GM18511 (cell line): ENCODE results near the gene EFCC1.
"Not testable (repeated sequence)": the region's sequence is repeated elsewhere in the genome, so short reads cannot be mapped to it uniquely, and the experiment has no call there.

Source experiments
- ATAC-seq: cut with Tn5 transposase; IDR thresholded peaks from one replicate; pipeline ENCODE4 v1.9.1; 2021; ENCODE audit warnings: mild to moderate bottlenecking, moderate library complexity; ENCODE audit not compliant: unreplicated experiment

EFCC1 gene

GRCh38 chr3:129068291-129068886 is 67.3 kb downstream of the EFCC1 start:
- ATAC-seq: no peak

DNA sequence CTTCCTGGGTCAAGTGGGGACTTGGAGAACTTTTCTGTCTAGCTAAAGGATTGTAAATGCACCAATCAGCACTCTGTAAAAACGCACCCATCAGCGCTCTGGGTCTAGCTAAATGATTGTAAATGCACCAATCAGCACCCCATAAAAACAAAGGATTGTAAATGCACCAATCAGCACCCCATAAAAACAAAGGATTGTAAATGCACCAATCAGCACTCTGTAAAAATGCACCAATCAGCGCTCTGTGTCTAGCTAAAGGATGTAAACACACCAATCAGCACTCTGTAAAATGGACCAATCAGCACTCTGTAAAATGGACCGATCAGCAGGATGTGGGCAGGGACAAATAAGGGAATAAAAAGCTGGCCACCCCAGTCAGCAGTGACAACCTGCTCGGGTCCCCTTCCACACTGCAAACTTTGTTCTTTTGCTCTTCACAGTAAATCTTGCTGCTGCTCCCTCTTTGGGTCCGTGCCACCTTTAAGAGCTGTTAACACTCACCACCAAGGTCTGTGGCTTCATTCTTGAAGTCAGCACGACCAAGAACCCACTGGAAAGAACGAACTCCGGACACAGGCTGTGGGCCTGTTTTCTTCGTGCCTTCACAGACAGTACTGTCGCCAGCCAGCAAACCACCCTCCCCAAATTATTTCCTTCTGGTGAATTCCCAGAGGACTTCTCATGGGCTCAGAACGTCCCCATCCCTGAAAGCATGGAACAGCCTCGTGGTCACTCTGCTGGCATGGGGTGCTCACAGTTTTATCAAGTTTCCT is 68.4 kb downstream of the EFCC1 start:
- ATAC-seq: not testable (repeated sequence)

DNA sequence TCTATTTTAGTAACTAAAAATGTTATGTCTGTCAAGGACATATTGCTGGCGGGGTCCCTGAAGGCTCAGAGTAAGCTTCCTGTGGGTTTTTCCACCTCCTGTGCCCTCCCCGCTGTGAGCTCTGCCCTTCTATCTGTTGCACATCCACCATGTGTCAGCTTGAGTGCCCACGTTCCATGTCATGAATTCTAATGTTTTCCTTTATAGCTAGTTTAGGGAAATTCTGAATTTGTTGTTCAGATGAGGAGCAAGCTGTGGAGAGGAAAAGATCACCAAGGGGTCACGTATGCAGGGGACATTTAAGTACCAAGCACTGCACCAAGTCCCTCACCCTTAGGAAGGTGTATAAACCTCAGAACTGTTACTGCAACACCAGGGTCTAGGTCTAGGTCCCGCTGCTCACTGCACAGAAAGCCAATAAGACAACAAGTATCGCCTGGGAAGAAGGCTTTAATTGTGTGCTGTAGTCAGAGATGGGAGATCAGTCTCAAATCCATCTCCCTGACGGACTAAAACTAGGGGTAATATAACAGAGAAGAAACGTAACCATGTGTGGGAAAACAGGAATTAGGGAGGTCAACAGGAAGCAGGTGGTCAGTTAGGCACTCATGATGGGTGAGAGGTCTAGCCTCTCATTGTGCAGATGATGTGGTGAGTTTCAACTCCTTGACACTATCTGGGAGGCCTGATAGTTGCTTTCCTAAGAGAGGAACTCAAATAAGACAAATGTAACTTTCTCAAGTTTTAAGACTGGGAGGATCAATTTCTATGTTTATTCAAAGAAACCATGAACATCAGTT is 69.2 kb downstream of the EFCC1 start:
- no peak for ATAC-seq

GRCh38 chr3:129077222-129077621 is 76.1 kb downstream of the EFCC1 start:
- ATAC-seq: no peak

DNA sequence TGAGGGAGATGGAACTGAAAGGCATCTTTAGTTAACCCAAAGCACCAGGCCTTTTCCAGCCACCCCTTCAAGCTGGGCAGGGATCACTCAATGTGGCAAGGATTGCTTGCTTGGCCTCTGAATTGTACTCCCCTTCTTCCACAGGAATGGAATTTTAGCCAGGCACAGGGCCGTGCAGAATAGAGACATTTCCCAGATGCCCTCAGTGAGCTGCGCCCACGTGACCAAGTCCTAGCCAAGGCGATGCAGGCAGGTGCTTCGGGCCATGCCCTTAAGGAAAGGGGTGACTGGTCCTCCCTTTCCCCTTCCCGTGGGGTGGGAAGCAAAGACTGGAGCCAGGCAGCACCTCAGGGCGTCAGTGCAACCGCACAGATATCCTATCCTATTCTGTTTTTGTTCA is 77.4 kb downstream of the EFCC1 start:
- ATAC-seq: no peak

DNA sequence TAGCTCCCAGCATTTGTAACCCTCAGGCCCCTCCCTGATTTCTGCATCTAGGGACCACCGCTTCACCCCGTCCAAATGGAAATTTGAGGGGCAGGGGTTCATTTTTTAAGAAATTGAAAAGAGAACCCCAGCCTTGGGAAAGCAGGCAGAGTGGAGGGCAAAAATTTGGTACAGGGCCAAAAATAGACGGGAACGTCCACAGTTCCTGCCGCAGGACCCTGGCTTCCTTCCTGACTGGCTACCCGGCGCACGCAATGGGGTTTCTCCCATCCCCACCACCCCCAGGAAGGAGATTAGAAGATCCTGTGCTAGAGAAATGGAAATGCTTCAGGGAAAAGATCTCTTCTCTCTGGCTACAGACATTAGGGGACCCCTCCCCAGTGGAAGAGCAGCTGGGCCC is 80.4 kb downstream of the EFCC1 start:
- no peak for ATAC-seq

DNA sequence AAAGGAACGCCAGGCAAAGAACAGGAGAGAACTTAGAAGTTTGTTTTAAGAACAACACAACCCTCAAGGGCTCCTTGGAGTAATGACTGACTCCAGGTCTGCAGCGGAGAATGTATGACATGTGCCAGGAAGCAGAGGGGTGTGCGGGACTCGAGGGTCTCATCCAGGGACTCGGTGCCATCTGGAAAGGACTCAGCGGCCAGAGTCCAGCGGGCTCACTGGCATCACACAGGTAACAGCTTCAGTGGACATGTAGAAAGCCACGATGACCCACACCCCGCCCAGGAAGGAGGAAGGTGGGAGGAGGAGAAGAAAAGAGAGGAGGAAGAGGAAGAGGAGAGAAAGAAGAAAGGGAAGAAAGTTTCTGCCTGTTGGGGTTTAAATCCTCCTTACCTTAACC is 80.9 kb downstream of the EFCC1 start:
- ATAC-seq: no peak

GRCh38 chr3:129084501-129084900 is 83.4 kb downstream of the EFCC1 start:
- ATAC-seq: no peak

DNA sequence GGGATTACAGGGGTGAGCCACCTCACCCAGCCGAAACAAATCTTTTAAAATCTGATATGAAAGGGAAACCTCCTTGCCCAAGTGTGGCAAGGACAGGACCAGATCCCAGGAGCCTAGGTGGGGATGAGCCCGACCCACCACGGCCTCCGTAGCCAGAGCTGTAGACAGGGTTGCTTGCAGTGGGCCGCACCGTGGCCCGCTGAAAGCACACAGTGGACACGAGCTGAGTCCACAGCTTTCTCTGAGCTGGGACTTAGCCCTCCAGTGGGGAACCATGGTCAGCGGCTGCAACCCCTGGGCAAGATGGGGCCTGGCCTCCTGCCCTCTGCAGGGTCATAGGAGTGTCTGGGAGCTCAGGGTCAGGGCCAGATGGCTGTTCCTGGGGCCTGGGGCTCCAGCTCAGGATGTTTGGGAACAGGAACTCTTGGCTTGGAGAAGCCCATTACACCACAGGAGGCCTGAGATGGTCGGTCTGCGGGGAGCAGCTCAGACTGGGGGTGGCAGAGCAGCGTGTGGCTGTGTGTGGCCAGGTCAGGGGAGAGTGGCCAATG is 84.1 kb downstream of the EFCC1 start:
- ATAC-seq: no peak

GRCh38 chr3:129085818-129086217 is 84.7 kb downstream of the EFCC1 start:
- no peak for ATAC-seq

- no peak for ATAC-seq
These were observed 86.1 kb downstream of the EFCC1 start for GRCh38 chr3:129087138-129087702.

DNA sequence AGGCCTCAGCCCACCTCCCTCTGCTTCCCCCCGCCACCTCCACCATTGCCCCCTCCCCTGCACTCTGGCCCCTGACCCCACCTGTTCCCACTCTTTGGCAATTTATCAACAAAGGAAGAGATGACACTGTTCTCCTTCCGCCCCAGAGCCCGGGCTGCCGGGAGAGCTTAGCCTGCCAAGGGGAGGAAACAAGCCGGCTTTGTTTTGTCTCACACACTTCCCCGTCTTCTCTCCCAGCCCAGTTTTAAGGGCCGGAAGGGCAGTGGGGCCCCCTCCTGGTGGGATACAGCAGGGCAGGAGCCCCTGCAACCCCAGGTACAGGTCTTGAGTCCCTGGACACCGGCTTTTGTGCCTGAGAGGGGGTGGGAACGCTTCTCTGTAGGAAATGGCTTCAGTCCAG is 86.8 kb downstream of the EFCC1 start:
- not testable (repeated sequence) for ATAC-seq

GRCh38 chr3:129088312-129088711 is 87.2 kb downstream of the EFCC1 start:
- not testable (repeated sequence) for ATAC-seq
